Inferior parietal cortex (tissue), 1 donor: Measurements from ENCODE around the gene PYGB.
A peak's percentile ranks its signal among the peaks of the same experiment; 100 is the strongest.
"Not testable (repeated sequence)": the region's sequence is repeated elsewhere in the genome, so short reads cannot be mapped to it uniquely, and the experiment has no call there.

ENCODE experiments used
- DNase-seq: peaks from one replicate; pipeline ENCODE4 v3.0.0-alpha.2; 2016; ENCODE audit errors: extremely low spot score

PYGB gene

DNA sequence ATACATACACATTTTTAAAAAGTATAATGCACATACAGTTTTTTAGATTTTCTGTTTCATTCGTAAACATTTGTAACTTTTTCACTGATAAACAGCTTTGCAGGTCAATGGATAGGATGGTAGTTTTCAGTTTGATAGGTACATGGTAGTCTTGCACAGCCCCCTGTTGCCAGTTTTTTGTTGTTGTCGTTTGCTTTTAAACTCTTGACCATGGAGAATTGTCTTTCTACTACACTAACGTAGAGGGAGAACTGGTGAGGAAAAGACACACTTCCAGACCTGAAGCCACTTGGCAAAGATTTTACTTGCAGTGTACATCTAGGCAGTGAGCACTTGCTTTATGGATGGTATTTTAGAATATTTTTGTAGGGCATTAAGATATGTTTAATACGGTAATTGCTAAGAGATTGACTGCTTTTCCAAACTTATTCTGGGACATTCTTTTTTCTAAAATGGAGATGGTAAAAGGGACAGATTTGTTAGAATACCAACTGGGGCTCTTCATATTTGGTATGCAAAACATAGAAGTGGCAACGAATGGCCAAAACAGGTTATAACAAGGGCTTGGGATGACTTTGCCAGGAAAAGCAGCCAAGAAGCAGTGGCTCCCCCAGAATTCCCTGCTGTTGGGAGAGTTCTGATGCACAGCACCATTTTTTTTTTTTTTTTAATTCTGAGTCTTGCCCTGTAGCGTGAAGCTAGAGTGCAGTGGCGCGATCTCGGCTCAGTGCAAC lies 1.5 kb downstream of the PYGB start:
- DNase-seq, result peak; percentile 39

DNA sequence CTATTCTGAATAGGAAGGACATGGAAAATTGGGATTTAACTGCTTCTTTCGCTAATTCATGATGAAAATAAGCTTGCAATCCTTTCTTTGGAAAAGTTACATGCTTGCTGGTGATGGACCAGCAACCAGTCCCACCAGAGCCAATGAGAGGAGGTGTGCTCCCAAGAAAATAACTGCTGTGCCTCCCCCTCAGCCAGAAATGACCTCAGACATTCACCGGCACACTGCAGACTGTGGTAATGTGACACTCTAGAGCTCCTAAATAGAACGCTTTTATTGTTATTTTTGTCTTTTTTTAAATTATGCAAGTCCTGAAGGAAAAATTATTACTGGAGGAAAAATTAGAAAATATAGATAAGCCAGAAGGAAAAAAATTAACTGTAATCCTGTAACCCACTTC lies 2.6 kb downstream of the PYGB start:
- no peak for DNase-seq

DNA sequence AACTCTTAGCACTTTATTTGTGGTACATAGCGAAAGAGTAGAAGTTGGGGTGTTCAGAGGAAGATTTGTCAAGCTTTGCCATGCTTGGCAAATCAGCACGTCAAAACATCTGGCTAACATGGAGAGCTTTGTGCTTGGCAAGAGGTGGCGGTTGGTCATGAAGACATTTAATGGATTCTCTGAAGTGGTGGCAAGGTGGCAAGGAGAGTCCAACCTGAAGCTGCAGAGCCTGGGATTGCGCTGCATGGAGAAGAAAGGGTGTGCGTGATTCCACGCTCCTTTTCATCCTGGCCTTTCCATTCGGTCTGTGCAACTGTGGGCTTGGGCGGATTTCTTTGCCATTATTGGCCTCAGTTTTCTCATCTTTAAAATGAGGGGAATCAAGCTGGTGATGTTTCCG lies 3.1 kb downstream of the PYGB start:
- DNase-seq, result no peak

DNA sequence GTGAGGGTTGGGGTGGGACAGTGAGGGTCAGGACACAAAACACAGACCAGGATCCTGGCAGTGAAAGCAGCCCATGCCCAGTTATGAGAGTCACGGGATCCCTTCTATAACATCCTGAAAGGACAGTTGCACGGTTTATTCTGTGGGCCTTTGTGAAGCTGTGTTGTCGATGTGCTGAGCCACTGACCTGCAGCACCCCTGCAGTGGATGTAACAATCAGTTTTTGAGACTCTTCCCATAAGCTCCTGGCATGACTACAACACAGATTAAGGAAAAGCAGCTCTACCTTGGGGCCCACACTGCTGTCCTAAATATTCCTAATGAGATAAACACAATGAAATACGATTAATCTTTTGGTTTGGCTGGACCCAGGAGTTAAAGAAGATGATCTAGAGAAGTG lies 3.7 kb downstream of the PYGB start:
- DNase-seq, result no peak

DNA sequence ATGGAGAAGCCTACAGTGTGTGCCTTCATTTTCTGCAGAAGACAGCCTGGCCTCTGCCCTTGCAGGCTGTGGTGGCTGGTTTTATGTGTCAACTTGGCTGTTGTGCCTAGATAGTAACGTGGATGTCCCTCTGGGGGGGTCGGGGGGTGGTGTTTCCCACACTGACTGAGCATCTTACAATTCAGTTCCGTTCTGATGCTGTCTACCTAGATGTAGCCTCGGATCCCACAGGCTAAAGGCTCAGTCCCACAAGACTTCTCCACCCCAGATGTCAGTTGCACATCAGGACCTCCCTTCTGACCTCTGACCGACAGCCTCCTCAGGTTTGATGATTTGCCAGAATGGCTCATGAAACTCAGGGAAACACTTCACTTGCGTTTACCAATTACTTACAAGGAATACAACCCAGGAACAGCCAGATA lies 4.4 kb downstream of the PYGB start:
- DNase-seq, result no peak

DNA sequence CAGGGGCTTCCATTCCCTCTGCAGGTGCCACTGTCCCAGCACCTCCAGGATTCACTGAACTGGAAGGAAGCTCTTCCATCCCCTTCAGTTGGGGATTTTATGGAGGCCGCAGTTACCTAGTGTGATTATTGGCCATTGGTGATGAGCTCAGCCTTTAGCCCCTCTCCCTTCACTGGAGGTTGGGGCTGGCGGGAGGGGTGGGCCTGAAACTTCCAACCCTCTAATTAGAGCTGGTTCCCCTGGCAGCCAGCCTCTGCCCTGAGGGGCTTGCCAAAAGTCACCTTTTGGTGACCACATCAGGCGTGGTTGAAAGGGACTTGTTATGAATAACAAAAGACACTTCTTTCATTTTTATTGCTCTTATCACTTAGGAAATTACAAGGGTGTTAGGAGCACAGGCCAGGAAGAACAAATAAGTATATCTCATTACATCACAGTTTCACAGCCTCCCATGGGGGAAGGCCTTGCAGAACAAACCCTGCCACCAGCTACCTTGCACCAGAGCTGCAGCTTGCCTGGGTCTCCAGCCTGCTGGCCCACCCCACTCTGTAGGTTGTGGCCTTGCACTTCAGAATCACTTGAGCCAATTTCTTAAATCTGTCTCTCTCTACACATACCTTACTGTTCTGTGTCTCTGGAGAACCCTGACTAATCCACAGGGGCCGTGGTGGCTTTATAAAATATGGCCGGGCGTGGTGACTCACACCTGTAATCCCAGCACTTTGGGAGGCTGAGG lies 5.0 kb downstream of the PYGB start:
- DNase-seq, result no peak

DNA sequence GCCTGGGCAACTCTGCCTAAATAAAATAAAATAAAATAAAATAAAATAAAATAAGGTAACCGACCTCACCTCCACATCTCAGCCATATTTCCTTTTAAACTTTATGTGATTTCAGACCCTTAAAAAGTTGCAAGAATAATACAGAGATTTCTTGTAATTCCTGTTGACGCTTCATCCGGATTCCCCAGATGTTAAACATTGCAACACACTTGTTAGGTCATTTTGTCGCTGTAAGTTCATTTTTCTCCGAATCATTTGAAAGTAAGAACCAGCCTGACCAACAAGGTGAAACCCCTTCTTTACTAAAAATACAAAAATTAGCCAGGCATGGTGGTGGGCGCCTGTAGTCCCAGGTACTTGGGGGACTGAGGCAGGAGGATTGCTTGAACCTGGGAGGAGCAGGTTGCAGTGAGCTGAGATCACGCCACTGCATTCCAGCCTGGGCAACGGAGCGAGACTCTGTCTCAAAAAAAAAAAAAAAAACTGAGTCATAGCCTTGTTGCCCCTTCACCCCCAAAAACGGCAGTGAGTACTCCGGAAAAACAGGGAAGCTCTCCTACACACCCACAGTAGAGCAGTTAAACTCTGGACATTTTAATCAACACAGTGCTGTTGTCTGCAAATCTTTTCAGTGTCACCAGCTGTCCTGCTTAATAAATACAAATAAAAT lies 5.9 kb downstream of the PYGB start:
- DNase-seq, result no peak

DNA sequence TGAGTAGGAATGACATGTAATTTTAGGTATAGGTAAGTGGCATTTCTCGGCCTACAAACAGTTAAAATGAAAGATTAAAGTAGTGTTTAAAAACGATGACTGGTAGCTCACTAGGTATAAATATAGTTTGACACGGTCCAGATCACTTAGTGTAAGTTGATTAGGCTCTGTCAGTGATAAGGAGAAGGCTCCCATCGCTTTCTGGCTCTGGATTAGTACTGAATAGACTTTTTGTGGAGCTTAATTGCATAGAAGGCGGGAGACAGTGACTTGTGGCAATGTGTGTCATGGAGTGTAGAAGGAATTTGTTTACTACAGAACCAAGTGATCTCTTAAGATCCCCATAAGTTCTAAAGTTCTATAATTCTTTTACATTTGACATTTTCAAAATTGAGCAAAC lies 6.7 kb downstream of the PYGB start:
- no peak for DNase-seq

DNA sequence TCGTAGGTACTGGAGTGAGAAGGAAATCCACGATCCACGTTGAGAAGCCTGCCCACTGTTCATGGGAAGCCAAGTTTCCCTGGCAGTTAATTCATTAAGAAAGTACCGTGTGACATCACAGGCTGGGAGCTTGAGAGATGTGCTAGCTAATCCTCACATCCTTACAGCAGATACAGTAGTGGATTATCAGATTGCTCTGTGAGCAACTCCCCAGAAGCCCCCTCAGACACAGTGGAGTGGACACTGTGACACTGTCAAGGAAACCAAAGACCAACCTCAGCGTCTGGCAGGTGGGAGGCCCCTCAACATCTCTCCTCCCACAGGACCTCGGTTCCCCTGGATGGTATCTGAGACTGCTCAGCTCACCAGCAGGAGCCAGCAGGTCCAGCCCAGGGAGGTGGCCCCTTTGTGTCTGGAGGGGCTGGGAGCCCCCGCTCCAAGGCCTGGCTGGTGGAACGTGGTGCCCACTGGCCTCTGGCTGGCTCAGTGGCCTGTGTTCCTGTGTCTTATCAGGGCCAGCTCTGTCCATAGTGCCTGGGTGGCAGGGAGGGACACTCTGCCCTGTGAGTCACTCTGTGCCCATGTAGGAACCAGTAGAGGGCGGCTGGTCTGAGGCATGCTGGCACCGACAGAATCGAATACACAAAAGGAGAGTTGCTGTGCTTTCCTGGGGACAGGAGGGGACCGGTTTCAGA lies 7.2 kb downstream of the PYGB start:
- no peak for DNase-seq

DNA sequence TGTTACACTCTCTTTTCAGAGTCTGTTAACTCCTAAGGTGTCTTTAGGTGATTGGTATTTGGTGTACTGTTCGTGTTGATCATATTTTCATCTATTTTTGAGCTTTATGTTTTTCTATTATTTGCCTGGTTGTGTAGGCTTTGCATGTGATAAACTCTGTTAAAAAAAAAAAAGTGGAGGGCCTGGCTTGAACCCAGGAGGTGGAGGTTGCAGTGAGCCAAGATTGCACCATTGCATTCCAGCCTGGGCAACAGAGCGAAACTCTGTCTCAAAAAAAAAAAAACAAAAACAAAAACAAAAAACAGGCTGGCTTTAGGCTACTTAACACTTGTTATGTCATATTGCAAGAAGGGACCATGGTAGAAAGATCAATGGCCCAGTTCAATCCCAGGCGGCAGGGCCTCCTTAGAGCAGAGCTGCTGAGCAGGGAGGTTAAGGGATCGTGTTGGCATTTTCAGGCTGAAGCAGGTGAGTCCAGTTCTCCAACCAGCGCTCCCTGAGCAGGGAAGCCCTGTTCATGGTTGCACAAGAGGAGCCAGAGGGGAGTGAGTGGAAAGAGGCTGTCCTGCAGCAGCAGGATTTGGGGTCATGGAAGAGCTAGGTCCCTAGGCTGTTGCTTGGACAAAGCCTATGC lies 8.5 kb downstream of the PYGB start:
- no peak for DNase-seq

DNA sequence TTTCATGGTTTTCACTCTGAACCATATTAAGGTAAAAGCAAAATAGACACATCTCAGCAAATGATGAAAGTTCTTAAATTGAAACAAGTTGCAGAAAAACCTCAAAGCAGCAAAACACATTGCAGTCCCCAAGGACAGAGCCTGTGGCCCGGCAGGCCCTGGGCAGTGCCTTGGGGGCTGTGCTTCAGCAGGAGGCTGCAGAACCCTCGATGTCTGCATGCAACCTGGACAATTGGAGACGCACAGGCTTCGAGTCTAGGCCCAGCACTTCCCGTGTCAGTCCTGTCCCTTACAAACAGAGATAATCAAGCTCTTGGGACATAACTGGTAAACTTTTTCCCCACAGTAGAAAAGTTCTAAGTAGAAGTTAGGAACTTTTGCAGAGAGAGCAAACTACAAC lies 9.2 kb downstream of the PYGB start:
- DNase-seq, result no peak

DNA sequence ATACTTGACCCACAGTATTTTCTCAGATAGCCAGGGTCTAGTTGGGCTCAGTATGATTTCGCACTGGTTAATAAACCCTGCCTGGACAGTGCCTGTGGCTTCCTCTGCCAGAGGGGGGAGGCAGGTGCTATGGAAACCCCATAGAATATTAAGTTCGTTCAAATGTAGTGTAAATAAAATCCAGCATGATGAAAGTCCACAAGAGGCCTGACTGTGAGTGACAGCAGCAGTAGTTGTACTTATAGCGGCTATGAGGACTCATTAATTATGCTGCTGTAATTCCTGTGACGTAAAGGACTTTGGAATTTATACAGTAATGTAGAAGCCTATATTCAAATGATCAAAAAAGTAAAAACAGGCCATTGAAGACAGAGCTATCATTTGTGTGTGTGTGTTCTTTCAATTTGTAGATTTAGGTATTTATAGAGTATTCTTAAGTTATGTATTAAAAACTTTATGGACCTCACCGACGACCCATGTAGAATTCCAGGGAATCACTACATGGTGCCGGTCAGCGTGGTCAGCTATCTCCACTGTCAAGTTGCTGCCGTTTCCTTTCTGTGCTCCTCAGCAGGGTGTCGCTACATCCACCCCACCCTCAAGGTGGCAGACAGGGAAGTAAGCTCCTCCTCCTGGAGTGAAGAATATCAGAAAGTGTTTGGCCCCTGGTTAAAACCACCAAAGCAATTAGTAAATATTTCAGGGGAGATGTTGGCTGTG lies 10.0 kb downstream of the PYGB start:
- DNase-seq, result no peak

DNA sequence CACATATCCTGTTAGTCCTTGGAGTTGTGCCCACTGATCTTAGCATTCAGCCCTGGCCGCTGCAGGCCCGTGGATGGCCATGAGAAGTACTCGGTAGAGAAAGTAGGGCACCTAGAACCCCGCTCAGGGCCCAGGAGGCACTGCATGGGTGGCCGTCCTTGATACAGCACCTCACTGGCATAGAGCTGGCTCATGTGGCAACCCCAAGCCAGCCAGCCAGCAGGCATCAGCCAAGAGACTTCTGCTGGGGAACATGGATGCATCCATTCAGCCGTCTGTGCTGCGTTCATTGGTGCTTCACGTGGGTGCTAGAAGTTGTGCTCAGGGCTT lies 10.6 kb downstream of the PYGB start:
- DNase-seq, result no peak

DNA sequence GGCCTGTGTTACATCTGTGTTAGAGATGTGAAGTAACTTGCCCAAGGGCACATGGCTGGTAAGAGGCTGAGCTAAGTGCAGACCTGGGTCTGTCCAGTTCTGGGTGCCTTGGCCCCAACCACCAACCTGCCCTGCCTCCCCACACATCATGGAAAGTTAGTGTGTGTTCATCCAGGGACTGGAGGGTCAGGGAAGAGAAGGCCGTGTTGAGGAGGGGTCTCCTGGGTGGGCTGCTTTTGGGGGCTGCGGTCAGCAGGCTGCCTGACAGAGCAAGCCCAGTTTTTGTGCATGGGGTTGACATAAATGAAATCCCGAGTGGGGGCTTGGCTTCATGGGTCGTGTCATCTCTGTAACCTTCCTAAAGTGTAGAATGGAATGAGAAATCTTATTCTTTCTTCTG lies 10.9 kb downstream of the PYGB start:
- no peak for DNase-seq

DNA sequence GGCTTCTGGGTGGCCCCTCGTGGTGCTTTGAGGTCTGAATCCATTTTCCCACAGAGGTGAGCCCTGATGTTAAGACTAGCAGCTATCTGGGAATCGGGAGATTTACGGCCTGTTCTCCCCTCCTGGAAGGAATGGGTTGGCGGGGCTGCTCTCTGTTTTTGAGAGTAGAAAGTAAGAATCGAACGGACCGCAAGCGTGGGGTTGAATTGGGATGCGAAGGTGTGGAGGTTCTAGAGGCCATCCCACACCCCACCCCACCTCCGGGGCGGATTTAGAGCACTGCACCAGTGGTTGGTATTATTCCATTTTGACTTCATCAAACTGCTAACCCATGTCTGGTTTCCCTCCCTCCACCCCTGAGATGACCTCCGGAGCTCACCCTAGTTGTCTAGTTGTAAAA lies 11.5 kb downstream of the PYGB start:
- DNase-seq, result no peak

DNA sequence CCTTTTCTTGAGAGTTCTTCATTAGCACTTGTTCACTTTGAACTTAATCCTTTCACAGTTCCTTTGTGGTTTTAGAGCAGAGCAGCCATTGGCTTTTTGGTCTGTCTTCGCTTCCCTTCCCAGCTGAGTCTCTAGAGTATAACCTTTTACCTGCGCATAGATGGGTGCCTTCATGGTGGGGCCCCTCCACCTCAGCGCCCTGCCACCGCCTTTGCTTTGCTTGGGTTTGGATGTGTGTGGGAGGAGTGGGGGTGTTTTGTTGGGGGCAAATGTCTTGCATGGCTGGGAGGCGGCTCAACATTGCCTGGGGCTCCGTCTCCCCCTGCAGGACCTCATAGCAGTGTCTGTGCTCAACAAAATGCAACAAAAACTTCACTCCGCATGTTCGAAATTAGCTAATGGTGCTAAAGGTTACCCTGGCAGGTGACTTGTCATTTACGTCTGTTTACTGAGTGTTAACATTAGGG lies 11.9 kb downstream of the PYGB start:
- DNase-seq, result no peak

DNA sequence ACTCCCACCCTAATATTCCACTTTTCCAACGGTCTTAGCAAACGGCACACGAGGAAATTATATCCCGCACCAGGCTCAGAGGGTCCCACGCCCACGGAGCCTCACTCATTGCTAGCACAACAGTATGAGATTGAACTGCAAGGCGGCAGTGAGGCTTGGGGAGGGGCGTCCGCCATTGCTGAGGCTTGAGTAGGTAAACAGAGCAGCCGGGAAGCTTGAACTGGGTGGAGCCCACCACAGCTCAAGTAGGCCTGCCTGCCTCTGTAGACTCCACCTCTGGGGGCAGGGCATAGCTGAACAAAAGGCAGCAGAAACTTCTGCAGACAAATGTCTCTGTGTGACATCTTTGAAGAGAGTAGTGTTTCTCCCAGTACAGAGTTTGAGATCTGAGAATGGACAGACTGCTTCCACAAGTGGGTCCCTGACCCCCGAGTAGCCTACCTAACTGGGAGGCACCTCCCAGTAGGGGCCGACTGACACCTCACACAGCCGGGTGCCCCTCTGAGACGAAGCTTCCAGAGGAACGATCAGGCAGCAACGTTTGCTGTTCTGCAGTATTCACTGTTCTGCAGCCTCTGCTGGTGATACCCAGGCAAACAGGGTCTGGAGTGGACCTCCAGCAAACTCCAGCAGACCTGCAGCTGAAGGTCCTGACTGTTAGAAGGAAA lies 13.0 kb downstream of the PYGB start:
- DNase-seq, result not testable (repeated sequence)

DNA sequence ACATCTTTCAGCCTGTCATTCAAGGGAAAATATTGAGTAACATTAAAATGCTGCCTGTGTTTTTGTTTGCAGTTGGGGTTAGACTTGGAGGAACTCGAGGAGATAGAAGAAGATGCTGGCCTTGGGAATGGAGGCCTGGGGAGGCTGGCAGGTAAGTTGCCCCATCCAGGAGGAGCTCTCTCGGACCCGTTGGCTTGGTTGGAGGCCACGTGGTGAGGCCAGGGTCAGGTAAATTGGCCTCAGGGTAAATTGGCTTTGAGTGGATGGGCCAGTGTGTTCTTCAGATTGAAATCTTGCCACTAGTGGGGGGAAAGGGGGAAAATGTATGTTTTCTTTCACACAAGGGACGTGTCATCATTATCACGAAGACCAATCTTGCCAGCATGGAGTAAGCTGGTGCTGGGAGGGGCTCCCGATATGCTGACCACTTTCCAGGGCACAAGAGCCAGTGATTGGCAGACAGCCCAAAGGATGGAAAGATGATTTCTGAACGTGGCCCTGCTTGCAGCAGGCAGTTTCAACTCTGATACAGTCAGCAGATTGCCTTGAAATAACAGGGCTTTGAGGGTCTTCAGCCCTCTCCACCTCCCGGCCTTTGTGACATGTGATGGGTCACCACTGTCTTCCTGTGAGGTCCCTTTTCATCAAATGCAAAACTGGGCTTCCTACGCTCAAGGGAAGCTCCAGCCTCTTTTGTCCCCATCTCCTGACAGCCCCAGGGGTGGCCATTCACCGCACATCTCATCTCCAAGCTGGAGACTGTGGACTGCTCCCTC lies 21.4 kb downstream of the PYGB start:
- DNase-seq, result no peak

DNA sequence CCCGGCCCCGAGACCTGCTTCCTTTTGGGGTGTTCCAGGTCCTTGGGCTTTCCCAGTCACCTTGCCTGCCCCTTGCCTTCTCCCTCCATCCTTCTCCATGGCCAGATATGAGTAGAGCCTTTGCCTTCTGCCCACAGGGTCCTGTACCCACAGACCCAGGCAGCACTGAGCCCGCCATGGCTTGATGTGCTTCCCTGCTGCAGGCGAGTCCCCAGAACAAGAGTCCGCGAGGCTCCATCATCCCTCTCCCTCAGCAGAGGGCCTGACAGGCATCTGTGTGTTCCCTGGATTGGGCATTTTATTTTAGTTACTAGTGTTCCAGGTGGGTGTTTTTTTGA lies 21.9 kb downstream of the PYGB start:
- DNase-seq, result no peak

DNA sequence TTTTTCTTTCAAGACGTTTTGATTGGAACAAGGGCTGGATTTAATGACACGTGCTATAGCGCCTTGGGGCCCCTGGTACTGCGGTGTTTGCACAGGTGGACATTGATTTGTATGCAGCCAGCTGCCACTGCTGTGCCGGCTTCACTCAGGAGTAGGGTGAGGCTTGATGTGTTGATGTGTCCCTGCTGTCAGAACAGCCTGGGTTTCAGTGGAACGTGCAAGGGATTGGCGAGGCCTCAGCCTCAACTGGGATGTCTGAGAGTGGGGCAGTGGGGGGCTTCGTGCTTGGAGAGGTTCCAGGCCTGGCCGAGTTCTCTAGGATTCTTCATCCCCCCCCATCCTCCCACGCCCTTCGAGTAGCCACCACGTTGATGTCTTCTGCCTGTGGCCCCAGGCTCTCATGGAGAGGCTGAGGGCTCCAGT lies 23.0 kb downstream of the PYGB start:
- no peak for DNase-seq
